CD4-positive, CD25-positive, alpha-beta regulatory T cell (primary cell): Measurements from ENCODE around the gene F10. TPM values are rescaled to one million over a fixed set of nuclear protein-coding genes. Genes with fewer than 3 reads are reported as not detected.
A peak's percentile ranks its signal among the peaks of the same experiment; 100 is the strongest.

Experiments
- ATAC-seq, 2 donors: fragments of 150-1000 bp; cut with Tn5 transposase; one replicate each; pipeline ENCODE4 v1.10.0; 2021; ENCODE audit warnings: low read depth in 2 of 2, moderate number of reproducible peaks in 2 of 2, moderate library complexity in 1 of 2
- DNase-seq, 3 donors: peaks; one replicate each; pipeline versions ENCODE4 v3.0.0 to v3.0.0-alpha.2; 2012 to 2022; ENCODE audit warnings: mixed read lengths in 1 of 3
- H3K27ac ChIP-seq: one replicate; pipeline ENCODE4 v1.7.0; 2013; ENCODE audit warnings: mild to moderate bottlenecking, low read length; ENCODE audit not compliant: insufficient read depth, poor library complexity, severe bottlenecking
- H3K27me3 ChIP-seq: one replicate; pipeline ENCODE4 v1.7.0; 2013; ENCODE audit warnings: low read length; ENCODE audit not compliant: control insufficient read depth, insufficient read depth
- H3K36me3 ChIP-seq: one replicate; pipeline ENCODE4 v1.7.0; 2013; ENCODE audit warnings: mild to moderate bottlenecking, low read length, moderate library complexity; ENCODE audit not compliant: control insufficient read depth, insufficient read depth
- H3K4me1 ChIP-seq: 2 replicates; pipeline ENCODE4 v1.7.0; 2013; ENCODE audit warnings: mild to moderate bottlenecking, low read length; ENCODE audit not compliant: insufficient read depth, control insufficient read depth, poor library complexity, severe bottlenecking
- H3K4me3 ChIP-seq: one replicate; pipeline ENCODE4 v1.7.0; 2013; ENCODE audit warnings: low read depth, mild to moderate bottlenecking, low read length, moderate library complexity
- H3K9me3 ChIP-seq, 2 experiments: 1 replicate in 1 of 2; 2 replicates in 1 of 2; pipeline ENCODE4 v1.7.0; 2013; ENCODE audit warnings: low read length in 2 of 2, mild to moderate bottlenecking in 1 of 2, moderate library complexity in 1 of 2; ENCODE audit not compliant: control insufficient read depth in 2 of 2
- H3K27ac Mint-ChIP-seq, 3 donors: one replicate each; pipeline ENCODE4 v1.8.0; 2020 to 2022; ENCODE audit warnings: mild to moderate bottlenecking in 3 of 3, mixed read lengths in 3 of 3, moderate library complexity in 2 of 3
- H3K27me3 Mint-ChIP-seq: one replicate; pipeline ENCODE4 v1.8.0; 2022; ENCODE audit warnings: mild to moderate bottlenecking, mixed read lengths
- H3K36me3 Mint-ChIP-seq: one replicate; pipeline ENCODE4 v1.8.0; 2020; ENCODE audit warnings: mixed read lengths
- H3K4me1 Mint-ChIP-seq, 4 donors: one replicate each; pipeline ENCODE4 v1.8.0; 2020 to 2022; ENCODE audit warnings: mixed read lengths in 4 of 4, mild to moderate bottlenecking in 1 of 4
- H3K4me3 Mint-ChIP-seq, 4 donors: one replicate each; pipeline ENCODE4 v1.8.0; 2020 to 2022; ENCODE audit warnings: mild to moderate bottlenecking in 4 of 4, mixed read lengths in 4 of 4, moderate library complexity in 3 of 4
- H3K9me3 Mint-ChIP-seq, 7 donors: one replicate each; pipeline ENCODE4 v1.8.0; 2020 to 2022; ENCODE audit warnings: mixed read lengths in 7 of 7, mild to moderate bottlenecking in 3 of 7, moderate library complexity in 2 of 7
- polyA plus RNA-seq, 4 donors: library from polyadenylated mRNA; unstranded; fragments of 300-500 nt; fragmentation: Illumina TruSeq; gene quantifications; one replicate each; pipeline ENCODE4 v1.2.3, GENCODE V29; 2021
- total RNA-seq: library from RNA; stranded (reverse); gene quantifications from one replicate; pipeline ENCODE4 v1.2.3, GENCODE V29; 2022

Gene F10
- total and polyA plus RNA-seq, 5 donors from 2014 or later: 0.11 TPM; not detected in 4

GRCh38 chr13:113153810-113154748 lies 31.5 kb downstream of the F10 start:
- peak; percentile 79 to 82 for ATAC-seq
- no peaks in the 10 kb centered on the region for H3K36me3 ChIP-seq

GRCh38 chr13:113155201-113155600 lies 32.6 kb downstream of the F10 start:
- Mint-ChIP-seq H3K4me3 (peak overlapping the region; percentile 58 to 91 (median 79)), H3K9me3 (peaks cover 0 to 5% (median 0%) of the 10 kb centered on the region in 7 donors), H3K27me3 (peaks cover 7% of the 10 kb centered on the region), H3K4me1 (peaks cover 6 to 26% (median 14%) of the 10 kb centered on the region in 4 donors), H3K36me3 (no peaks in the 10 kb centered on the region), H3K27ac (peak overlapping the region; percentile 3 to 84 (median 81))
- Histone ChIP-seq H3K27me3 (no peaks in the 10 kb centered on the region), H3K4me3 (no peak overlapping the region), H3K27ac (no peak overlapping the region), H3K9me3 (no peaks in the 10 kb centered on the region), H3K36me3 (no peaks in the 10 kb centered on the region), H3K4me1 (peaks cover 21% of the 10 kb centered on the region)
- DNase-seq (no peak), ATAC-seq (no peak)

More at GRCh38 chr13:113153810-113154748, 31.5 kb downstream of the F10 start:
- H3K36me3 Mint-ChIP-seq: no peaks in the 10 kb centered on the region
- H3K4me3 ChIP-seq: peak overlapping the region; percentile 82
- H3K9me3 Mint-ChIP-seq: peaks cover 0 to 3% (median 0%) of the 10 kb centered on the region in 7 donors
- peaks cover 21% of the 10 kb centered on the region for H3K4me1 ChIP-seq
- H3K27ac Mint-ChIP-seq: peak overlapping the region in 2 of 3 donors; percentile 84 to 90
- DNase-seq: peak; percentile 62 to 73 (median 65)
- peak overlapping the region; percentile 57 for H3K27ac ChIP-seq
- H3K27me3 ChIP-seq: no peaks in the 10 kb centered on the region
- H3K4me1 Mint-ChIP-seq: peaks cover 6 to 22% (median 13%) of the 10 kb centered on the region in 4 donors
- peak overlapping the region; percentile 80 to 92 (median 90) for H3K4me3 Mint-ChIP-seq
- H3K9me3 ChIP-seq: no peaks in the 10 kb centered on the region
- peaks cover 7% of the 10 kb centered on the region for H3K27me3 Mint-ChIP-seq

DNA sequence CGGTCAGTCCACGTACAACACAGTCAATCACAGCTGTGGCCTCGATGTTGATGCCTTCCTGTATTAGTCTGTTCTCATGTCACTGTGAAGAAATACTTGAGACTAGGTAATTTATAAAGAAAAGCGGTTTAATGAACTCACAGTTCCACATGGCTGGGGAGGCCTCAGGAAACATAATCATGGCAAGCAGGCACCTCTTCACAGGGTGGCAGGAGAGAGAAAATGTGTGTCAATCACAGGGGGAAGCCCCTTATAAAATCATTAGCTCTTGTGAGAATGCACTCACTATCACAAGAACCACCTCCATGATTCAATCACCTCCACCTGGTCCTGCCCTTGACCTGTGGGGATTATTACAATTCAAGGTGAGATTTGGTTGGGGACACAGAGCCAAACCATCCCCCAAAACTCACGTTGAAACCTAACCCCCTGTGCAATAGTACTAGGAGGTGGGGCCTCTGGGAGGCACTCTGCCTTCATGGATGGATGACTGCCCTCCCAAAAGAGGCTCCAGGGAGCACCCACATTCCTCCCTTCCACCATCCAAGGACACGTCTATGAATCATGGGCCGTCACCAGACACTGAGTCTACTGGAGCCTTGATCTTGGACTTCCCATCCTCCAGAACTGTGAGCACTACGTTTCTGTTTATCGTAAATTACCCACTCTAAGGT lies 33.5 kb downstream of the F10 start:
- no peak overlapping the region for H3K27ac ChIP-seq
- no peak overlapping the region for H3K4me3 ChIP-seq
- Mint-ChIP-seq H3K27ac (no peak overlapping the region), H3K27me3 (peaks cover 7% of the 10 kb centered on the region), H3K4me3 (no peak overlapping the region), H3K36me3 (no peaks in the 10 kb centered on the region), H3K4me1 (peaks cover 6 to 34% (median 17%) of the 10 kb centered on the region in 4 donors), H3K9me3 (peaks cover 0 to 5% (median 0%) of the 10 kb centered on the region in 7 donors)
- H3K27me3 ChIP-seq: no peaks in the 10 kb centered on the region
- peaks cover 28% of the 10 kb centered on the region for H3K4me1 ChIP-seq
- DNase-seq (no peak), ATAC-seq (no peak)
- H3K9me3 ChIP-seq: no peaks in the 10 kb centered on the region
- H3K36me3 ChIP-seq: no peaks in the 10 kb centered on the region

GRCh38 chr13:113157206-113157928 lies 34.8 kb downstream of the F10 start:
- Histone ChIP-seq H3K36me3 (no peaks in the 10 kb centered on the region), H3K9me3 (no peaks in the 10 kb centered on the region), H3K4me3 (no peak overlapping the region), H3K27ac (no peak overlapping the region), H3K27me3 (no peaks in the 10 kb centered on the region), H3K4me1 (peaks cover 27% of the 10 kb centered on the region)
- Mint-ChIP-seq H3K27me3 (peaks cover 6% of the 10 kb centered on the region), H3K36me3 (no peaks in the 10 kb centered on the region), H3K4me3 (peak overlapping the region in 1 of 4 donors; percentile 61), H3K27ac (no peak overlapping the region), H3K9me3 (peaks cover 0 to 5% (median 0%) of the 10 kb centered on the region in 7 donors), H3K4me1 (peaks cover 5 to 33% (median 18%) of the 10 kb centered on the region in 4 donors)
- ATAC-seq: no peak
- DNase-seq: no peak

GRCh38 chr13:113157929-113158747 lies 35.5 kb downstream of the F10 start, which contains the start of gene PROZ:
TSS of gene PROZ (plus strand) at chr13:113158648. CDS start at chr13:113158661, 13 bp downstream.
- Histone ChIP-seq H3K9me3 (no peaks in the 10 kb centered on the region), H3K4me1 (peaks cover 19% of the 10 kb centered on the region), H3K27ac (no peak within 1 kb of the TSS), H3K36me3 (no peaks in the 10 kb centered on the region), H3K4me3 (no peak within 1 kb of the TSS), H3K27me3 (no peaks in the 10 kb centered on the region)
- Mint-ChIP-seq H3K27ac (no peak within 1 kb of the TSS), H3K27me3 (no peaks in the 10 kb centered on the region), H3K4me1 (peaks cover 0 to 29% (median 13%) of the 10 kb centered on the region in 4 donors), H3K9me3 (peaks cover 0 to 5% (median 0%) of the 10 kb centered on the region in 7 donors), H3K36me3 (no peaks in the 10 kb centered on the region), H3K4me3 (peak within 1 kb of the TSS in 1 of 4 donors; percentile 63)
- DNase-seq (no peak), ATAC-seq (no peak)

- Mint-ChIP-seq H3K27me3 (no peaks in the 10 kb centered on the region), H3K4me3 (no peak overlapping the region), H3K27ac (no peak overlapping the region), H3K4me1 (peaks cover 0 to 31% (median 16%) of the 10 kb centered on the region in 4 donors), H3K36me3 (no peaks in the 10 kb centered on the region), H3K9me3 (peaks cover 0 to 5% (median 0%) of the 10 kb centered on the region in 7 donors)
- DNase-seq: no peak
- Histone ChIP-seq H3K4me3 (no peak overlapping the region), H3K36me3 (no peaks in the 10 kb centered on the region), H3K27ac (no peak overlapping the region), H3K4me1 (peaks cover 13% of the 10 kb centered on the region), H3K9me3 (no peaks in the 10 kb centered on the region), H3K27me3 (no peaks in the 10 kb centered on the region)
- ATAC-seq: no peak
Measured at GRCh38 chr13:113158946-113159345, 36.3 kb downstream of the F10 start.
